ENCODE results near the gene CHRND.
A peak's percentile ranks its signal among the peaks of the same experiment; 100 is the strongest.

CHRND gene

DNA sequence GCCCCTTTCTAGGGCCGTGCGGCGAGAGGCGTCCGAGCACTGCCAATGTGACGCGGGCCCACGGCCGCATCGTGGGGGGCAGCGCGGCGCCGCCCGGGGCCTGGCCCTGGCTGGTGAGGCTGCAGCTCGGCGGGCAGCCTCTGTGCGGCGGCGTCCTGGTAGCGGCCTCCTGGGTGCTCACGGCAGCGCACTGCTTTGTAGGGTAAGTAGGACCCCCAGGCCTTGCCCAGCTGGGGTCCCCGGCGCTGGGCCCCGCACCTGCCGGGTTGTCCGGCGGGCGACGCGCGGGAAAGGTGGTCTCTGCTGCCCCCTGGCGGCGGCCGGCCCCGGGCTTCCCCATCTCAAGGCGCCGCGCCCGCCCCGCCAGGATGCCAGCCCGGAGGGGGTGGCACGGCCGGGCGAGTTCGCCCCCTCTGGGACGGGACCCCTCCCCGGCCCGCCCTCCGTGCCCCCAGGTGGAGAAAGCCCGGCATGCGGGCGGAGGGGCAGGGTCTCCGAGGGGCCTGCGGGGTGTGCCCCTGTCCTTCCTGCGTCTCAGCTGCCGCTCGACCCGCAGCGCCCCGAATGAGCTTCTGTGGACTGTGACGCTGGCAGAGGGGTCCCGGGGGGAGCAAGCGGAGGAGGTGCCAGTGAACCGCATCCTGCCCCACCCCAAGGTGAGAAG, 3.9 kb upstream of the CHRND start:
- no peak for TF ChIP-seq FOXM1 (IDR thresholded peaks at IDR 0.05; ENCODE audit: borderline replicate concordance, low read depth)
- no peak for TF ChIP-seq CREB1 (IDR thresholded peaks at IDR 0.05; ENCODE audit: low read depth)
- TF ChIP-seq RAD21 (IDR thresholded peaks at IDR 0.05; ENCODE audit: low read depth) = peak; percentile 81
- peak; percentile 32; the same call in 1 of the 2 replicates for TF ChIP-seq ZBTB7A (IDR thresholded peaks at IDR 0.05; ENCODE audit: low read depth)
- no peak for TF ChIP-seq EGR1 (IDR thresholded peaks at IDR 0.05)

DNA sequence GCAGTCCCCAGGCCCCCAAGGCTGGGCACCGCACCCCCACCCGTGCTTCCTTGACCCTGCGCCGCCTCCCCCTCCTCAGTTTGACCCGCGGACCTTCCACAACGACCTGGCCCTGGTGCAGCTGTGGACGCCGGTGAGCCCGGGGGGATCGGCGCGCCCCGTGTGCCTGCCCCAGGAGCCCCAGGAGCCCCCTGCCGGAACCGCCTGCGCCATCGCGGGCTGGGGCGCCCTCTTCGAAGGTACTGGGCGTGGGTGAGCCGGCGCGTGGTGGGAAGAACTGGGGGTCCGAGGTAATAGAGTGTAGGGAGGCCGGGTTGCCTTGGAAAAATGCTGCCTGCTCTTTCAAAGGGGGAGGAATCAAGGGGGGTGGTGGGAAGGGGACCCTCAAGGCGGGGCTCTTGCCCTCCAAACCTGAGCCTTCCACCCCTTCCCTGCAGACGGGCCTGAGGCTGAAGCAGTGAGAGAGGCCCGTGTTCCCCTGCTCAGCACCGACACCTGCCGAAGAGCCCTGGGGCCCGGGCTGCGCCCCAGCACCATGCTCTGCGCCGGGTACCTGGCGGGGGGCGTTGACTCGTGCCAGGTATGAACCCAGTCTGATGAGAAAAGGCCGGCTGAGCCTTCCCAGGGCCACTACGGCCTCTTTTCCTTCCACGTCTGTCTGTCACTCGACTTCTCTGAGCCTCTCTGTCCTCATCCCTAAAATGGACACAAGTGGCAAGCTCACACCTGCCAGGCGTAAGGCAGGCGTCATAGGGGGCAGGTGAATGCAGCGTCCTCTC, 3.1 kb upstream of the CHRND start:
- TF ChIP-seq, protein P1, sequence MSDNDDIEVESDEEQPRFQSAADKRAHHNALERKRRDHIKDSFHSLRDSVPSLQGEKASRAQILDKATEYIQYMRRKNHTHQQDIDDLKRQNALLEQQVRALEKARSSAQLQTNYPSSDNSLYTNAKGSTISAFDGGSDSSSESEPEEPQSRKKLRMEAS (IDR thresholded peaks at IDR 0.05) = no peak
- TF ChIP-seq RAD21 (IDR thresholded peaks at IDR 0.05; ENCODE audit: low read depth) = no peak
- TF ChIP-seq EGR1 (IDR thresholded peaks at IDR 0.05) = no peak
- TF ChIP-seq NFIC (IDR thresholded peaks at IDR 0.05) = no peak
- no peak for TF ChIP-seq TCF12 (IDR thresholded peaks at IDR 0.05; ENCODE audit: low read depth)
- no peak for TF ChIP-seq YY1 (IDR thresholded peaks at IDR 0.05; ENCODE audit: low read depth)
- TF ChIP-seq TAF1 (IDR thresholded peaks at IDR 0.05; ENCODE audit: low read depth) = no peak
- TF ChIP-seq CREB1 (IDR thresholded peaks at IDR 0.05; ENCODE audit: low read depth) = no peak
- TF ChIP-seq, protein P2, sequence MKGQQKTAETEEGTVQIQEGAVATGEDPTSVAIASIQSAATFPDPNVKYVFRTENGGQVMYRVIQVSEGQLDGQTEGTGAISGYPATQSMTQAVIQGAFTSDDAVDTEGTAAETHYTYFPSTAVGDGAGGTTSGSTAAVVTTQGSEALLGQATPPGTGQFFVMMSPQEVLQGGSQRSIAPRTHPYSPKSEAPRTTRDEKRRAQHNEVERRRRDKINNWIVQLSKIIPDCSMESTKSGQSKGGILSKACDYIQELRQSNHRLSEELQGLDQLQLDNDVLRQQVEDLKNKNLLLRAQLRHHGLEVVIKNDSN (IDR thresholded peaks at IDR 0.05) = no peak
- TF ChIP-seq CEBPB (IDR thresholded peaks at IDR 0.05) = no peak
- no peak for TF ChIP-seq FOXM1 (IDR thresholded peaks at IDR 0.05; ENCODE audit: borderline replicate concordance, low read depth)
- no peak; the same call in 1 of the 2 replicates for TF ChIP-seq ZBTB7A (IDR thresholded peaks at IDR 0.05; ENCODE audit: low read depth)
- no peak for TF ChIP-seq EP300 (IDR thresholded peaks at IDR 0.05; ENCODE audit: borderline replicate concordance)
- TF ChIP-seq TEAD4 (IDR thresholded peaks at IDR 0.05) = no peak
- TF ChIP-seq, protein P3, sequence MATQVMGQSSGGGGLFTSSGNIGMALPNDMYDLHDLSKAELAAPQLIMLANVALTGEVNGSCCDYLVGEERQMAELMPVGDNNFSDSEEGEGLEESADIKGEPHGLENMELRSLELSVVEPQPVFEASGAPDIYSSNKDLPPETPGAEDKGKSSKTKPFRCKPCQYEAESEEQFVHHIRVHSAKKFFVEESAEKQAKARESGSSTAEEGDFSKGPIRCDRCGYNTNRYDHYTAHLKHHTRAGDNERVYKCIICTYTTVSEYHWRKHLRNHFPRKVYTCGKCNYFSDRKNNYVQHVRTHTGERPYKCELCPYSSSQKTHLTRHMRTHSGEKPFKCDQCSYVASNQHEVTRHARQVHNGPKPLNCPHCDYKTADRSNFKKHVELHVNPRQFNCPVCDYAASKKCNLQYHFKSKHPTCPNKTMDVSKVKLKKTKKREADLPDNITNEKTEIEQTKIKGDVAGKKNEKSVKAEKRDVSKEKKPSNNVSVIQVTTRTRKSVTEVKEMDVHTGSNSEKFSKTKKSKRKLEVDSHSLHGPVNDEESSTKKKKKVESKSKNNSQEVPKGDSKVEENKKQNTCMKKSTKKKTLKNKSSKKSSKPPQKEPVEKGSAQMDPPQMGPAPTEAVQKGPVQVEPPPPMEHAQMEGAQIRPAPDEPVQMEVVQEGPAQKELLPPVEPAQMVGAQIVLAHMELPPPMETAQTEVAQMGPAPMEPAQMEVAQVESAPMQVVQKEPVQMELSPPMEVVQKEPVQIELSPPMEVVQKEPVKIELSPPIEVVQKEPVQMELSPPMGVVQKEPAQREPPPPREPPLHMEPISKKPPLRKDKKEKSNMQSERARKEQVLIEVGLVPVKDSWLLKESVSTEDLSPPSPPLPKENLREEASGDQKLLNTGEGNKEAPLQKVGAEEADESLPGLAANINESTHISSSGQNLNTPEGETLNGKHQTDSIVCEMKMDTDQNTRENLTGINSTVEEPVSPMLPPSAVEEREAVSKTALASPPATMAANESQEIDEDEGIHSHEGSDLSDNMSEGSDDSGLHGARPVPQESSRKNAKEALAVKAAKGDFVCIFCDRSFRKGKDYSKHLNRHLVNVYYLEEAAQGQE (IDR thresholded peaks at IDR 0.05; ENCODE audit: low read depth) = no peak

DNA sequence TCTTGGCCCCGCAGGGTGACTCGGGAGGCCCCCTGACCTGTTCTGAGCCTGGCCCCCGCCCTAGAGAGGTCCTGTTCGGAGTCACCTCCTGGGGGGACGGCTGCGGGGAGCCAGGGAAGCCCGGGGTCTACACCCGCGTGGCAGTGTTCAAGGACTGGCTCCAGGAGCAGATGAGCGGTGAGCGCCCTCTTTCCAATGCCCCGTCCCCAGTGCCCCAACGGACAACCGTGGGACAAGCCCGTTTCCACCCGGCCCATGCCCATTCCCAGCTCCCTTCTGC, 2.6 kb upstream of the CHRND start:
- no peak for TF ChIP-seq RAD21 (IDR thresholded peaks at IDR 0.05; ENCODE audit: low read depth)
- no peak for TF ChIP-seq CEBPB (IDR thresholded peaks at IDR 0.05)
- TF ChIP-seq, protein P1 (IDR thresholded peaks at IDR 0.05) = no peak
- TF ChIP-seq, protein P3 (IDR thresholded peaks at IDR 0.05; ENCODE audit: low read depth) = no peak
- no peak for TF ChIP-seq CREB1 (IDR thresholded peaks at IDR 0.05; ENCODE audit: low read depth)
- TF ChIP-seq TCF12 (IDR thresholded peaks at IDR 0.05; ENCODE audit: low read depth) = no peak
- TF ChIP-seq EP300 (IDR thresholded peaks at IDR 0.05; ENCODE audit: borderline replicate concordance) = no peak
- no peak for TF ChIP-seq TAF1 (IDR thresholded peaks at IDR 0.05; ENCODE audit: low read depth)
- TF ChIP-seq TEAD4 (IDR thresholded peaks at IDR 0.05) = no peak
- TF ChIP-seq YY1 (IDR thresholded peaks at IDR 0.05; ENCODE audit: low read depth) = no peak
- TF ChIP-seq NFIC (IDR thresholded peaks at IDR 0.05) = no peak
- no peak for TF ChIP-seq FOXM1 (IDR thresholded peaks at IDR 0.05; ENCODE audit: borderline replicate concordance, low read depth)
- TF ChIP-seq, protein P2 (IDR thresholded peaks at IDR 0.05) = no peak
- TF ChIP-seq EGR1 (IDR thresholded peaks at IDR 0.05) = no peak

DNA sequence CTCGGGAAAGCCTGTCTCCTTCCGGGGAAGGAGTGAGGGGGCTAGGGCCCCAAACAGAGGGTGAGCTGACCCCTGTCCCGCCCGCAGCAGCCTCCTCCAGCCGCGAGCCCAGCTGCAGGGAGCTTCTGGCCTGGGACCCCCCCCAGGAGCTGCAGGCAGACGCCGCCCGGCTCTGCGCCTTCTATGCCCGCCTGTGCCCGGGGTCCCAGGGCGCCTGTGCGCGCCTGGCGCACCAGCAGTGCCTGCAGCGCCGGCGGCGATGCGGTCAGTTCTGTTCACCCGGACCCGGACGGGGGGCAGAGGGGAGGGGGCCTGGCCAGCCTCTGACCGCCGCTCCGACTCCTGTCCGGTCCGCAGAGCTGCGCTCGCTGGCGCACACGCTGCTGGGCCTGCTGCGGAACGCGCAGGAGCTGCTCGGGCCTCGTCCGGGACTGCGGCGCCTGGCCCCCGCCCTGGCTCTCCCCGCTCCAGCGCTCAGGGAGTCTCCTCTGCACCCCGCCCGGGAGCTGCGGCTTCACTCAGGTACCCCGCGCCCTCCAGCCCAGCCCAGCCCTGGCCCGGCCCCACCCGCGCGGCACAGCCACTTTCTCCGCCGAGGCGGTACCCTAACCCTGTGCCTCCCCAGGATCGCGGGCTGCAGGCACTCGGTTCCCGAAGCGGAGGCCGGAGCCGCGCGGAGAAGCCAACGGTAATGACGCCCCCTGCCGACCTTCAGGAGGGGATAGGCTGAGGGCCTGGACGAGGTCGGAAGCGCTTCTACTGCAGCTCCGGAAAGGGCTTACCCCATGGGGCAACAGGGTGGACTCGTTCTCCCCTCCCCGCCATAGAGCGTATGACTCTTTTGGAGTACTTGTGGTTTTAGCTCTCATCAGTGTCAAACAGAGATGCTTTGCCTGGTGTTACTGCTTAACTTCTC, 2.0 kb upstream of the CHRND start:
- TF ChIP-seq EP300 (IDR thresholded peaks at IDR 0.05; ENCODE audit: borderline replicate concordance) (no peak), ZBTB7A (IDR thresholded peaks at IDR 0.05; ENCODE audit: low read depth) (no peak), TCF12 (IDR thresholded peaks at IDR 0.05; ENCODE audit: low read depth) (no peak), TEAD4 (IDR thresholded peaks at IDR 0.05) (no peak), CREB1 (IDR thresholded peaks at IDR 0.05; ENCODE audit: low read depth) (no peak), TAF1 (IDR thresholded peaks at IDR 0.05; ENCODE audit: low read depth) (no peak), RAD21 (IDR thresholded peaks at IDR 0.05; ENCODE audit: low read depth) (no peak), NFIC (IDR thresholded peaks at IDR 0.05) (no peak), EGR1 (IDR thresholded peaks at IDR 0.05) (no peak), YY1 (IDR thresholded peaks at IDR 0.05; ENCODE audit: low read depth) (no peak), FOXM1 (IDR thresholded peaks at IDR 0.05; ENCODE audit: borderline replicate concordance, low read depth) (no peak), CEBPB (IDR thresholded peaks at IDR 0.05) (no peak)
- TF ChIP-seq, protein P3 (IDR thresholded peaks at IDR 0.05; ENCODE audit: low read depth) = no peak
- TF ChIP-seq, protein P1 (IDR thresholded peaks at IDR 0.05) = no peak
- TF ChIP-seq, protein P2 (IDR thresholded peaks at IDR 0.05) = no peak
